ENCODE results near the gene NASP.

GRCh38 chr1:45643321-45643720 is 59.5 kb downstream of the NASP start:
- no peak for TF ChIP-seq POLR2AphosphoS5 (IDR thresholded peaks at IDR 0.05)
- TF ChIP-seq CTCF (IDR thresholded peaks at IDR 0.05 in 8 of 11, conservative IDR thresholded peaks at IDR 0.05 in 3 of 11) = no peak

Measured in spleen (tissue), 7 donors.